ENCODE data around the gene BAHCC1.

DNA sequence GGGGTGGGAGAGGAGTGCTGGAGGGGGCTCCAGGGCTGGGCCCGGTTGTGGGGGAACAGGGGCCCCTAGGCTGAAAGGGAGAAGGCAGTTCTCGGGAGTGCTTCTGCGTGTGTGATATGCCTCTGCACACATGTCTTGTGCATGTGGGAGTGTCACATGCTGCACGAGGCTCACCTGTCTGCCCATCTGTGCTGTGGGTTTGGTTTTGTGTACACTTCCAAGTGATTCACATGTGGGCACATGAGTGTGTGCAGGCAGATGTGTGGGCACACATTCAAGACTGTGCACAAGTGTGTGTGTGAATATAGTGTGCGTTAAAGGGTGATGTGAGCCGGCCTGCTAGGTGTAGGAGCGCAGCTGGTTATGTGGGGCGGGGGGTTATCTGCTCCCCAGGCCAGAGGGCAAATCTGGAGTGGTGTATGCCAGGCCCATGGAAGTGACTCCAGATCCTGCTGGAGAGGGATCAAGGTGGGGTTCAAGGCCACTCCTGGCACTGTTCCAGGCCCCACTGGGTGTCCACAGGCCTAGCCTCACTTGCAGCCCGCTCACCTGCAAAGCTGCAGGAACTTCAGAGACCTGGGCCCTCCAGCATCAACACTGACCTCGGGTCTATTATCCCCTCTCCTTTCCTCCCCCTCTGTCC, 3.8 kb upstream of the BAHCC1 start:
- TF ChIP-seq PPARA (CRISPR knock-in tag; IDR thresholded peaks at IDR 0.05; ENCODE audit: borderline replicate concordance) (no peak), ZC3H10 (CRISPR knock-in tag; IDR thresholded peaks at IDR 0.05) (no peak), ZFP30 (CRISPR knock-in tag; IDR thresholded peaks at IDR 0.05) (no peak), ZFP3 (CRISPR knock-in tag; IDR thresholded peaks at IDR 0.05) (no peak), RARB (CRISPR knock-in tag; IDR thresholded peaks at IDR 0.05) (no peak)
- TF ChIP-seq, protein P1, sequence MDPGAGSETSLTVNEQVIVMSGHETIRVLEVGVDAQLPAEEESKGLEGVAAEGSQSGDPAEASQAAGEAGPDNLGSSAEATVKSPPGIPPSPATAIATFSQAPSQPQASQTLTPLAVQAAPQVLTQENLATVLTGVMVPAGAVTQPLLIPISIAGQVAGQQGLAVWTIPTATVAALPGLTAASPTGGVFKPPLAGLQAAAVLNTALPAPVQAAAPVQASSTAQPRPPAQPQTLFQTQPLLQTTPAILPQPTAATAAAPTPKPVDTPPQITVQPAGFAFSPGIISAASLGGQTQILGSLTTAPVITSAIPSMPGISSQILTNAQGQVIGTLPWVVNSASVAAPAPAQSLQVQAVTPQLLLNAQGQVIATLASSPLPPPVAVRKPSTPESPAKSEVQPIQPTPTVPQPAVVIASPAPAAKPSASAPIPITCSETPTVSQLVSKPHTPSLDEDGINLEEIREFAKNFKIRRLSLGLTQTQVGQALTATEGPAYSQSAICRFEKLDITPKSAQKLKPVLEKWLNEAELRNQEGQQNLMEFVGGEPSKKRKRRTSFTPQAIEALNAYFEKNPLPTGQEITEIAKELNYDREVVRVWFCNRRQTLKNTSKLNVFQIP (CRISPR knock-in tag; IDR thresholded peaks at IDR 0.05; ENCODE audit: borderline replicate concordance, low read depth), result no peak
- TF ChIP-seq, protein P2, sequence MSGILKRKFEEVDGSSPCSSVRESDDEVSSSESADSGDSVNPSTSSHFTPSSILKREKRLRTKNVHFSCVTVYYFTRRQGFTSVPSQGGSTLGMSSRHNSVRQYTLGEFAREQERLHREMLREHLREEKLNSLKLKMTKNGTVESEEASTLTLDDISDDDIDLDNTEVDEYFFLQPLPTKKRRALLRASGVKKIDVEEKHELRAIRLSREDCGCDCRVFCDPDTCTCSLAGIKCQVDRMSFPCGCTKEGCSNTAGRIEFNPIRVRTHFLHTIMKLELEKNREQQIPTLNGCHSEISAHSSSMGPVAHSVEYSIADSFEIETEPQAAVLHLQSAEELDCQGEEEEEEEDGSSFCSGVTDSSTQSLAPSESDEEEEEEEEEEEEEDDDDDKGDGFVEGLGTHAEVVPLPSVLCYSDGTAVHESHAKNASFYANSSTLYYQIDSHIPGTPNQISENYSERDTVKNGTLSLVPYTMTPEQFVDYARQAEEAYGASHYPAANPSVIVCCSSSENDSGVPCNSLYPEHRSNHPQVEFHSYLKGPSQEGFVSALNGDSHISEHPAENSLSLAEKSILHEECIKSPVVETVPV (CRISPR knock-in tag; IDR thresholded peaks at IDR 0.05), result no peak
- TF ChIP-seq, protein P3, sequence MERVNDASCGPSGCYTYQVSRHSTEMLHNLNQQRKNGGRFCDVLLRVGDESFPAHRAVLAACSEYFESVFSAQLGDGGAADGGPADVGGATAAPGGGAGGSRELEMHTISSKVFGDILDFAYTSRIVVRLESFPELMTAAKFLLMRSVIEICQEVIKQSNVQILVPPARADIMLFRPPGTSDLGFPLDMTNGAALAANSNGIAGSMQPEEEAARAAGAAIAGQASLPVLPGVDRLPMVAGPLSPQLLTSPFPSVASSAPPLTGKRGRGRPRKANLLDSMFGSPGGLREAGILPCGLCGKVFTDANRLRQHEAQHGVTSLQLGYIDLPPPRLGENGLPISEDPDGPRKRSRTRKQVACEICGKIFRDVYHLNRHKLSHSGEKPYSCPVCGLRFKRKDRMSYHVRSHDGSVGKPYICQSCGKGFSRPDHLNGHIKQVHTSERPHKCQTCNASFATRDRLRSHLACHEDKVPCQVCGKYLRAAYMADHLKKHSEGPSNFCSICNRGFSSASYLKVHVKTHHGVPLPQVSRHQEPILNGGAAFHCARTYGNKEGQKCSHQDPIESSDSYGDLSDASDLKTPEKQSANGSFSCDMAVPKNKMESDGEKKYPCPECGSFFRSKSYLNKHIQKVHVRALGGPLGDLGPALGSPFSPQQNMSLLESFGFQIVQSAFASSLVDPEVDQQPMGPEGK (CRISPR knock-in tag; IDR thresholded peaks at IDR 0.05; ENCODE audit: borderline replicate concordance), result no peak

Data from SK-N-SH treated with all-trans-retinoic acid at 6 μM for 48 hours (cell line).